Mesenchymal stem cell (in vitro differentiated cells and primary cell): ENCODE results near the gene PDZRN3.

Experiments
- DNase-seq: peaks from one replicate; pipeline ENCODE4 v3.0.0-alpha.2; 2013
- H2AFZ ChIP-seq: one replicate; pipeline ENCODE4 v1.6.1; 2013; ENCODE audit warnings: low read depth, mild to moderate bottlenecking, control low read depth, inconsistent platforms, low read length, moderate library complexity
- H2AK5ac ChIP-seq: 2 replicates; pipeline ENCODE4 v1.6.1; 2013; ENCODE audit warnings: low read length, moderate library complexity, mild to moderate bottlenecking, inconsistent platforms; ENCODE audit not compliant: severe bottlenecking
- H2BK120ac ChIP-seq: one replicate; pipeline ENCODE4 v1.6.1; 2013; ENCODE audit warnings: low read depth, mild to moderate bottlenecking, inconsistent platforms, low read length, moderate library complexity
- H2BK12ac ChIP-seq, 2 experiments: one replicate each; pipeline ENCODE4 v1.6.1; 2013; ENCODE audit warnings: inconsistent platforms in 2 of 2, low read length in 2 of 2, mild to moderate bottlenecking in 2 of 2, moderate library complexity in 2 of 2, control low read depth in 1 of 2
- H2BK15ac ChIP-seq: one replicate; pipeline ENCODE4 v1.6.1; 2013; ENCODE audit warnings: mild to moderate bottlenecking, low read depth, inconsistent platforms; ENCODE audit not compliant: poor library complexity, severe bottlenecking
- H2BK5ac ChIP-seq: 2 replicates; pipeline ENCODE4 v1.6.1; 2013; ENCODE audit warnings: low read depth, mild to moderate bottlenecking, low read length, control low read depth, inconsistent platforms; ENCODE audit not compliant: poor library complexity, severe bottlenecking
- H3K14ac ChIP-seq, 2 experiments: one replicate each; pipeline ENCODE4 v1.6.1; 2013; ENCODE audit warnings: inconsistent platforms in 2 of 2, low read length in 2 of 2, control low read depth in 1 of 2, mild to moderate bottlenecking in 1 of 2, moderate library complexity in 1 of 2
- H3K18ac ChIP-seq, 2 experiments: one replicate each; pipeline ENCODE4 v1.6.1; 2013; ENCODE audit warnings: inconsistent platforms in 2 of 2, low read length in 2 of 2, control low read depth in 1 of 2, low read depth in 1 of 2, mild to moderate bottlenecking in 1 of 2
- H3K23ac ChIP-seq, 2 experiments: one replicate each; pipeline ENCODE4 v1.6.1; 2013; ENCODE audit warnings: inconsistent platforms in 2 of 2, low read length in 2 of 2, mild to moderate bottlenecking in 2 of 2, moderate library complexity in 2 of 2, control low read depth in 1 of 2
- H3K27ac ChIP-seq: 2 replicates; pipeline ENCODE4 v1.5.1; 2013; ENCODE audit warnings: mild to moderate bottlenecking, moderate library complexity, low read length, control low read depth, inconsistent platforms; ENCODE audit not compliant: poor library complexity, severe bottlenecking
- H3K27me3 ChIP-seq, 2 experiments: 2 replicates each; pipeline versions ENCODE4 v1.6.1 to v1.7.0; 2013; ENCODE audit warnings: low read length in 2 of 2, mild to moderate bottlenecking in 2 of 2, moderate library complexity in 2 of 2, control low read depth in 1 of 2, inconsistent platforms in 1 of 2; ENCODE audit not compliant: control insufficient read depth in 1 of 2, insufficient read depth in 1 of 2
- H3K36me3 ChIP-seq, 2 experiments: 2 replicates each; pipeline versions ENCODE4 v1.6.1 to v1.7.0; 2013; ENCODE audit warnings: low read length in 2 of 2, control low read depth in 1 of 2, inconsistent platforms in 1 of 2, low read depth in 1 of 2, mild to moderate bottlenecking in 1 of 2; ENCODE audit not compliant: insufficient read depth in 2 of 2, control insufficient read depth in 1 of 2
- H3K4ac ChIP-seq, 2 experiments: one replicate each; pipeline ENCODE4 v1.6.1; 2013; ENCODE audit warnings: inconsistent platforms in 2 of 2, low read length in 2 of 2, mild to moderate bottlenecking in 2 of 2, moderate library complexity in 2 of 2, control low read depth in 1 of 2, low read depth in 1 of 2
- H3K4me1 ChIP-seq: 2 replicates; pipeline ENCODE4 v1.6.1; 2013; ENCODE audit warnings: low read depth, low read length, control low read depth; ENCODE audit not compliant: control insufficient read depth, insufficient read depth
- H3K4me2 ChIP-seq: 2 replicates; pipeline ENCODE4 v1.6.1; 2013; ENCODE audit warnings: low read length, mild to moderate bottlenecking, inconsistent platforms; ENCODE audit not compliant: poor library complexity, severe bottlenecking
- H3K4me3 ChIP-seq, 2 experiments: 2 replicates each; pipeline versions ENCODE4 v1.5.1 to v1.7.0; 2013; ENCODE audit warnings: low read length in 2 of 2, mild to moderate bottlenecking in 2 of 2, control low read depth in 1 of 2, low read depth in 1 of 2; ENCODE audit not compliant: insufficient read depth in 1 of 2
- H3K79me1 ChIP-seq: replicated peaks from 2 replicates; pipeline ENCODE4 v1.6.1; 2013; ENCODE audit warnings: mild to moderate bottlenecking, control low read depth, low read length, inconsistent platforms; ENCODE audit not compliant: poor library complexity, severe bottlenecking
- H3K9ac ChIP-seq: 2 replicates; pipeline ENCODE4 v1.7.0; 2013; ENCODE audit warnings: mild to moderate bottlenecking, low read length, moderate library complexity
- H3K9me3 ChIP-seq: 2 replicates; pipeline ENCODE4 v1.7.0; 2013; ENCODE audit warnings: mild to moderate bottlenecking, low read length; ENCODE audit not compliant: control insufficient read depth
- H4K8ac ChIP-seq: one replicate; pipeline ENCODE4 v1.6.1; 2013; ENCODE audit warnings: inconsistent platforms, mild to moderate bottlenecking, low read length, moderate library complexity
- H4K91ac ChIP-seq: one replicate; pipeline ENCODE4 v1.6.1; 2013; ENCODE audit warnings: mild to moderate bottlenecking, low read length, inconsistent platforms
- WGBS: methylation state at CpG from one replicate; pipeline ENCODE4 v1.1.7; 2013; ENCODE audit warnings: mixed read lengths; 5-methylcytosine and 5-hydroxymethylcytosine counted together

The PDZRN3 gene

DNA sequence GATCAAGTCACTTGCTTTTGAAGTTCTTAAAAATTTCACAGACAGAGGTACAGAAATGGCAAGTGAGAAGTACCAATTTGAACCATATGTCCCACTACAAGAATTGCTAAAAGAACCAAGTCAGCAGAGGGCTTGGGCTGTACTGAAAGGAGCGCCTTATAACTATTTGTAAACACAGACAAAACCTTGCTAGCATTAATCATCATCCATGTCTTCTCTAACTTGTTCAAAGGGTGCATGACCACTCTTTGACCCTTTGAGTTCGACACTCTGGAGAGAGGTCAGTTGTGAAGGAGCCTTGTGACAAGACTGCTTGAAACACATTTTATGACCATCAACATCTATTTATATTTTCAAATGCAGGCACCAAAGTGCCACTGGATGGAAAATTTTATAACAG, 191.7 kb downstream of the PDZRN3 start:
- Histone ChIP-seq H3K27ac (no peak overlapping the region), H2BK5ac (no peak overlapping the region), H2AK5ac (no peak overlapping the region), H4K8ac (no peak overlapping the region), H3K27me3 (peaks cover 0 to 7% of the 10 kb centered on the region in 2 experiments), H3K23ac (no peak overlapping the region), H2BK120ac (no peak overlapping the region), H3K4me3 (no peak overlapping the region), H3K9ac (peak overlapping the region; percentile 52), H3K4me2 (no peak overlapping the region), H3K14ac (no peak overlapping the region), H3K36me3 (no peaks in the 10 kb centered on the region), H4K91ac (no peak overlapping the region), H3K4ac (no peak overlapping the region), H3K79me1 (peaks cover 2% of the 10 kb centered on the region), H2BK15ac (no peak overlapping the region), H3K18ac (no peak overlapping the region), H3K4me1 (peaks cover 1% of the 10 kb centered on the region), H2AFZ (no peak overlapping the region), H2BK12ac (no peak overlapping the region), H3K9me3 (no peaks in the 10 kb centered on the region)
- DNase-seq = peak; percentile 45
- WGBS = 0% methylated on average over 2 of the region's 2 CpGs

DNA sequence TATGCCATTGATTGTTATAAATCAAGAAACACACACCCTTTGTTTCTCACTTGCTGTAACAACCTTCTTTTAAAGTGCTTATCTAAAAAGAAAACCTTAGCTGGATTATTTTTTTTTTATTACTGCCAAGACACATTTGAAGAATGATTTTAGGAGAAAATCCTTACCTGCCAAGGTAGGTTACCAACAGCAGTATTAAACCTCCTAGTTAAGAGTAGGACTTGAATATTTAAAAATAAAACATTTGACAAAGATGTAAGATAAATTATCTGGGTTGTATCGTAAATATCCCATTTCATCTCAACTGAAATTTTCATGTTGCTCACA, 192.1 kb downstream of the PDZRN3 start:
- Histone ChIP-seq H2AFZ (no peak overlapping the region), H3K9ac (peak overlapping the region; percentile 52), H2BK15ac (no peak overlapping the region), H3K36me3 (no peaks in the 10 kb centered on the region), H3K23ac (no peak overlapping the region), H4K91ac (no peak overlapping the region), H3K18ac (no peak overlapping the region), H3K27ac (no peak overlapping the region), H4K8ac (no peak overlapping the region), H2AK5ac (no peak overlapping the region), H3K4me3 (no peak overlapping the region), H3K27me3 (peaks cover 0 to 7% of the 10 kb centered on the region in 2 experiments), H2BK12ac (no peak overlapping the region), H3K4me2 (no peak overlapping the region), H2BK5ac (no peak overlapping the region), H3K4ac (no peak overlapping the region), H3K14ac (no peak overlapping the region), H3K4me1 (peaks cover 1% of the 10 kb centered on the region), H2BK120ac (no peak overlapping the region), H3K9me3 (no peaks in the 10 kb centered on the region), H3K79me1 (peaks cover 2% of the 10 kb centered on the region)
- no CpG with 5 or more reads among the region's 1 CpG for WGBS
- DNase-seq = no peak

DNA sequence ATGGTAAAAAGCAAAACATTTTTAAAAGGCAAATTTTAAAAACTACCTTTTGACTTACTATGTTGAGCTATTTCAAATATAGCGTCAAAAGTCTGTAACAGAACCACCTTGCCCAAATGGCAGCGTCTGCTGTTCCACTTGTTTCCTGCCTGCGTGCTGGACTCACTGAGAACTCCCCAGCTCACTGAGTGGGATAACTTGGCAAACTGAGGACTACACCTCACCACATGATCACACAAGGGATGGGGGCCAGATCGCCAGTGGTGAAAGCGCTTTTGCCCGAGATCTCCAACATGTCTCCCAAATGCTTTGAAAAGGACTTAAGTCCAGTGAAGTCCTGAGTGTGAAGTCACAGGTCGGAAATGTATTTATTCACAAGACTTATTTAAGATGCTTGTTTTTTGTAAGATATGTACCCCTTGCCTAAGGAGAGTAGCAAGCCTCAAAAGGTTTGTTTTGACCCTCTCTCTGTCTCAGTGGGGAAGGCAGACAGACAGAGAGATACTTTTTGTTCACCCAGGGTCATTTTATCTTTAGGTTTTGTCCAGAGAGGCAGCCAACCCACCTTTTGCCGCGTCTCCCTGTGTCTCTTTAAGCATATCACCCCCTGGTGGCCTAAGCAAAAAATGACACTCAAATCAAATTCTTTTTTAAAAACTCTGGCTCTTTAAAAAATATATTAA, 192.6 kb downstream of the PDZRN3 start:
- no peak overlapping the region for H3K4ac ChIP-seq
- no peak overlapping the region for H2BK15ac ChIP-seq
- H3K14ac ChIP-seq = no peak overlapping the region
- 72% methylated on average over 9 of the region's 9 CpGs for WGBS
- peaks cover 0 to 7% of the 10 kb centered on the region in 2 experiments for H3K27me3 ChIP-seq
- H2BK120ac ChIP-seq = no peak overlapping the region
- no peak overlapping the region for H3K27ac ChIP-seq
- H3K4me3 ChIP-seq = no peak overlapping the region
- no peak overlapping the region for H4K91ac ChIP-seq
- H3K9ac ChIP-seq = peak overlapping the region; percentile 52
- H3K36me3 ChIP-seq = no peaks in the 10 kb centered on the region
- no peak overlapping the region for H4K8ac ChIP-seq
- no peaks in the 10 kb centered on the region for H3K9me3 ChIP-seq
- no peak overlapping the region for H2AK5ac ChIP-seq
- peaks cover 1% of the 10 kb centered on the region for H3K4me1 ChIP-seq
- DNase-seq = peak; percentile 48
- H2BK5ac ChIP-seq = no peak overlapping the region
- H3K79me1 ChIP-seq = peaks cover 2% of the 10 kb centered on the region
- H3K18ac ChIP-seq = no peak overlapping the region
- H3K4me2 ChIP-seq = no peak overlapping the region
- no peak overlapping the region for H2BK12ac ChIP-seq
- no peak overlapping the region for H3K23ac ChIP-seq
- H2AFZ ChIP-seq = no peak overlapping the region

DNA sequence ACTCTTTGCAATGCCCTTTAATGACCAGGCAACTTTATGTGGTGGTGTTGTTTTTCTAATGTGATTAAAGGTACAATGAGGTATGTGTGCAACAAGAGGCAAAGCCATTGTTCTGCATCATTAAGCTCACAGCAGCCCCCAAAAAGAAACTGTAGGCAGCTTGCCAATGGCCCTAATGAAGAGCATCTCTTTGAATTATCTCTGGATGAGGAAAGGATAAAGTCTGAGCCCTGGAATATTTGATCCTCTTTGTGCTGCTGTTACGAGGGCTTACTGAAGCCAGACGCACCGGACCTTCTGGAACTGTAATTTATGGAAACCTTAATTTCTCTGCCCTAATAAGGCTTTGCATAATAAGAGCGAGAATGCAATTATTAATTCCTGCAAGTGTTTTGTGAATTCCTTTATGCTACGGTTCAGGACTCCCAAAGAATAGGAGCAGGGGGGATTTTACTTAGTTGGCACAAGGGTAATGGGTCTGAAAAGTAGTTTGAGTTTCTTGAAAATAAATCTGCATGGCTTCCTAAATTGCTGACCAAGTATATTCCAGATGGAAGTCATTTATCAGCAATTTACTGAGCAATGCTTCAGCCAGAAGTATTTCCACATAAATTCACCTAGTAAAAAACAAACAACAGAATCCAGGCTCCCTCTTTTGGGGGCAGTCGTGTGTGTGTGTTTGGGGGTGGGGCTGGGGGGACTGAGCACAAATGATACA, 193.4 kb downstream of the PDZRN3 start:
- peaks cover 2% of the 10 kb centered on the region for H3K79me1 ChIP-seq
- 76% methylated on average over 6 of the region's 6 CpGs for WGBS
- H3K14ac ChIP-seq = no peak overlapping the region
- H3K9me3 ChIP-seq = no peaks in the 10 kb centered on the region
- H3K4me3 ChIP-seq = no peak overlapping the region
- no peaks in the 10 kb centered on the region for H3K36me3 ChIP-seq
- peaks cover 0 to 7% of the 10 kb centered on the region in 2 experiments for H3K27me3 ChIP-seq
- no peak overlapping the region for H3K9ac ChIP-seq
- H3K18ac ChIP-seq = no peak overlapping the region
- no peak for DNase-seq
- no peak overlapping the region for H2BK15ac ChIP-seq
- no peak overlapping the region for H4K8ac ChIP-seq
- H2AK5ac ChIP-seq = no peak overlapping the region
- no peak overlapping the region for H3K27ac ChIP-seq
- H3K4me1 ChIP-seq = peaks cover 1% of the 10 kb centered on the region
- H3K4me2 ChIP-seq = no peak overlapping the region
- H4K91ac ChIP-seq = no peak overlapping the region
- no peak overlapping the region for H2AFZ ChIP-seq
- H2BK120ac ChIP-seq = no peak overlapping the region
- H2BK5ac ChIP-seq = no peak overlapping the region
- H3K4ac ChIP-seq = no peak overlapping the region
- H3K23ac ChIP-seq = no peak overlapping the region
- H2BK12ac ChIP-seq = no peak overlapping the region
